Mesendoderm (in vitro differentiated cells): ENCODE data around the gene PLP1.

Source experiments
- DNase-seq: peaks from one replicate; pipeline ENCODE4 v3.0.0; 2013
- H2AK5ac ChIP-seq: 2 replicates; pipeline ENCODE4 v1.6.1; 2013; ENCODE audit warnings: low read length, inconsistent platforms
- H2BK120ac ChIP-seq: 2 replicates; pipeline ENCODE4 v1.6.1; 2013; ENCODE audit warnings: low read depth, mild to moderate bottlenecking, low read length, moderate library complexity, mixed read lengths
- H2BK15ac ChIP-seq: replicated peaks from 2 replicates; pipeline ENCODE4 v1.6.1; 2013; ENCODE audit warnings: low read depth, mild to moderate bottlenecking, moderate library complexity
- H2BK5ac ChIP-seq: 2 replicates; pipeline ENCODE4 v1.6.1; 2013; ENCODE audit warnings: low read length, inconsistent platforms
- H3K18ac ChIP-seq: 2 replicates; pipeline ENCODE4 v1.6.1; 2013; ENCODE audit warnings: mild to moderate bottlenecking, low read length, mixed read lengths
- H3K23ac ChIP-seq: one replicate; pipeline ENCODE4 v1.6.1; 2013; ENCODE audit warnings: low read length
- H3K27ac ChIP-seq: 2 replicates; pipeline ENCODE4 v1.5.1; 2013; ENCODE audit warnings: low read depth, mild to moderate bottlenecking, inconsistent platforms, low read length, moderate library complexity
- H3K27me3 ChIP-seq: 2 replicates; pipeline ENCODE4 v1.6.1; 2013; ENCODE audit warnings: low read length, control low read depth, mild to moderate bottlenecking, inconsistent platforms; ENCODE audit not compliant: insufficient read depth, poor library complexity
- H3K36me3 ChIP-seq: 2 replicates; pipeline ENCODE4 v1.6.1; 2013; ENCODE audit warnings: low read length, inconsistent platforms; ENCODE audit not compliant: control insufficient read depth, insufficient read depth
- H3K4ac ChIP-seq: one replicate; pipeline ENCODE4 v1.6.1; 2013; ENCODE audit warnings: low read depth, mild to moderate bottlenecking, low read length, moderate library complexity
- H3K4me1 ChIP-seq: 2 replicates; pipeline ENCODE4 v1.6.1; 2013; ENCODE audit warnings: low read depth, low read length, inconsistent platforms; ENCODE audit not compliant: control insufficient read depth
- H3K4me2 ChIP-seq: 2 replicates; pipeline ENCODE4 v1.6.1; 2013; ENCODE audit warnings: low read length
- H3K4me3 ChIP-seq: 2 replicates; pipeline ENCODE4 v1.5.1; 2013; ENCODE audit warnings: mild to moderate bottlenecking, low read length
- H3K56ac ChIP-seq: one replicate; pipeline ENCODE4 v1.6.1; 2013; ENCODE audit warnings: low read length
- H3K79me1 ChIP-seq: 2 replicates; pipeline ENCODE4 v1.6.1; 2013; ENCODE audit warnings: low read length, inconsistent platforms
- H3K79me2 ChIP-seq: 2 replicates; pipeline ENCODE4 v1.6.1; 2013; ENCODE audit warnings: mild to moderate bottlenecking, low read length; ENCODE audit not compliant: control insufficient read depth, insufficient read depth
- H3K9ac ChIP-seq: 2 replicates; pipeline ENCODE4 v1.6.1; 2013; ENCODE audit warnings: low read length, inconsistent platforms
- H4K5ac ChIP-seq: one replicate; pipeline ENCODE4 v1.6.1; 2013; ENCODE audit warnings: low read length
- H4K8ac ChIP-seq: one replicate; pipeline ENCODE4 v1.6.1; 2013; ENCODE audit warnings: low read depth, mild to moderate bottlenecking, control low read depth, low read length, moderate library complexity
- WGBS: extraction: QIAGEN DNeasy Blood & Tissue Kit; methylation state at CpG from one replicate; pipeline ENCODE4 v1.1.7; 2013; ENCODE audit warnings: low lambda C conversion rate, missing lambda C conversion rate; ENCODE audit not compliant: insufficient coverage; ENCODE audit errors: extremely low coverage; 5-methylcytosine and 5-hydroxymethylcytosine counted together

The PLP1 gene

DNA sequence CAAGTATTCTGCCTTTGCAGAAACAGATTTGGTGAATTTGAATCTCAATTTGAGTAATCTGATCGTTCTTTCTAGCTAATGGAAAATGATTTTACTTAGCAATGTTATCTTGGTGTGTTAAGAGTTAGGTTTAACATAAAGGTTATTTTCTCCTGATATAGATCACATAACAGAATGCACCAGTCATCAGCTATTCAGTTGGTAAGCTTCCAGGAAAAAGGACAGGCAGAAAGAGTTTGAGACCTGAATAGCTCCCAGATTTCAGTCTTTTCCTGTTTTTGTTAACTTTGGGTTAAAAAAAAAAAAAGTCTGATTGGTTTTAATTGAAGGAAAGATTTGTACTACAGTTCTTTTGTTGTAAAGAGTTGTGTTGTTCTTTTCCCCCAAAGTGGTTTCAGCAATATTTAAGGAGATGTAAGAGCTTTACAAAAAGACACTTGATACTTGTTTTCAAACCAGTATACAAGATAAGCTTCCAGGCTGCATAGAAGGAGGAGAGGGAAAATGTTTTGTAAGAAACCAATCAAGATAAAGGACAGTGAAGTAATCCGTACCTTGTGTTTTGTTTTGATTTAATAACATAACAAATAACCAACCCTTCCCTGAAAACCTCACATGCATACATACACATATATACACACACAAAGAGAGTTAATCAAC, 15.3 kb downstream of the PLP1 start:
- H2BK5ac ChIP-seq: no peak overlapping the region
- H3K79me1 ChIP-seq: no peaks in the 10 kb centered on the region
- no peak overlapping the region for H2AK5ac ChIP-seq
- H3K23ac ChIP-seq: no peak overlapping the region
- no peak overlapping the region for H4K8ac ChIP-seq
- no peak overlapping the region for H3K4ac ChIP-seq
- no CpG with 5 or more reads among the region's 2 CpGs for WGBS
- no peak overlapping the region for H3K27ac ChIP-seq
- no peak overlapping the region for H3K4me2 ChIP-seq
- H3K9ac ChIP-seq: no peak overlapping the region
- no peaks in the 10 kb centered on the region for H3K79me2 ChIP-seq
- no peak overlapping the region for H4K5ac ChIP-seq
- no peak overlapping the region for H3K4me3 ChIP-seq
- no peaks in the 10 kb centered on the region for H3K27me3 ChIP-seq
- no peaks in the 10 kb centered on the region for H3K36me3 ChIP-seq
- no peaks in the 10 kb centered on the region for H3K4me1 ChIP-seq
- no peak overlapping the region for H2BK120ac ChIP-seq
- no peak overlapping the region for H3K18ac ChIP-seq
- no peak overlapping the region for H3K56ac ChIP-seq
- no peak overlapping the region for H2BK15ac ChIP-seq
- DNase-seq: no peak

DNA sequence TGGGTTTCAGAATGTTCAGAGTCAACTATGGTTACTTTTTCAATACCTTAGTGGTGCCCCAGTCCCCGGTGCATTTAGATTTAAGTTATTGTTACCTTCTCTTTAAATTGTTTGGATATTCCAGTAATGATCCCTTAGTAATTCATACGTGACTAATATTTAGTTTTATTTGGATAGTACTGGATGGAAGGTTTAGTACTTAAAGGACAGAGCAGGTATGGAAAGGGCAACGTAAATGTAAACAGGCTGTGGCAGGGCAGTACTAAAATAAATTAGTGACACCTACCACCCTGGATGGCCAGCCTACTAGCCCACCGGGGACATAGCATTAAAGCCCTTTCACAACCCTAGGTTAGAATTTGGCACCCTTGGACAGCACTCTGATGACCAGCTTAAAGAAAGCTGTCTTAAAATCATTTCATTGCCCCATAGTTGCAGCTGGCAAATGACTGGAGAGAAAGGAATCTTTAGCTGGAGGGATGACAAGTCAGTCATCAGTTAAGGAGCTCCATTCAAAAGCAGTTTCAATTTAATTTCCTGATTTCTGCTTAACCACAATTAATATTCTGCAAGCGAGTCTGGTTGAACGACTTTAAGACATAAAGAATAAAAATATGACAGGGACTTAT, 16.4 kb downstream of the PLP1 start:
- H2BK15ac ChIP-seq: no peak overlapping the region
- no peak overlapping the region for H4K5ac ChIP-seq
- no peak overlapping the region for H4K8ac ChIP-seq
- no peaks in the 10 kb centered on the region for H3K79me1 ChIP-seq
- no peak overlapping the region for H2AK5ac ChIP-seq
- no peak overlapping the region for H3K56ac ChIP-seq
- no peak overlapping the region for H2BK120ac ChIP-seq
- H3K27ac ChIP-seq: no peak overlapping the region
- no peaks in the 10 kb centered on the region for H3K79me2 ChIP-seq
- no peaks in the 10 kb centered on the region for H3K4me1 ChIP-seq
- H2BK5ac ChIP-seq: no peak overlapping the region
- H3K18ac ChIP-seq: no peak overlapping the region
- no peak overlapping the region for H3K4me2 ChIP-seq
- H3K27me3 ChIP-seq: no peaks in the 10 kb centered on the region
- WGBS: no CpG with 5 or more reads among the region's 6 CpGs
- no peak for DNase-seq
- no peak overlapping the region for H3K23ac ChIP-seq
- no peak overlapping the region for H3K9ac ChIP-seq
- H3K4me3 ChIP-seq: no peak overlapping the region
- no peak overlapping the region for H3K4ac ChIP-seq
- H3K36me3 ChIP-seq: no peaks in the 10 kb centered on the region

DNA sequence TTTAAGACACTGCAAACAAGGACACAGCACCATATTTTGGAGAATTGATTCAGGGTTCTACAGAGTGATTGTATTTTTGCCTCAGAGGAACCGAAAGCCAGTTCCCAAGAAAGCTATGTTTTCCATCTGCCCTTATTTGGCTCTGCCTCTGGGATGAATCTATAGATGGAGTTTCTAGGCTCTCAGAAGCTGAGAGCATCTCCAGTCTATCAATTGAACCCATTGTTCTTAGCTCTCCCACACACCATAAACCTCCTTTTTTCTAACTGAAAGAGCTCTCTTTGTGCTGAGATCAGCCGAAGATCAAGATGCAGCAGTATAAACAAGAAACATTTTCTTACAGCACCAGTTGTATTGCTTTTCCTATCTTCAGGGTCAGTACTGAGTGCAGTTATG, 16.9 kb downstream of the PLP1 start:
- Histone ChIP-seq H3K27me3 (no peaks in the 10 kb centered on the region), H2BK15ac (no peak overlapping the region)

GRCh38 chrX:103794119-103794518, 17.5 kb downstream of the PLP1 start:
- Histone ChIP-seq H3K18ac (no peak overlapping the region), H2BK5ac (no peak overlapping the region), H3K4me3 (no peak overlapping the region), H4K8ac (no peak overlapping the region), H3K27me3 (no peaks in the 10 kb centered on the region), H3K79me2 (no peaks in the 10 kb centered on the region), H3K4me2 (no peak overlapping the region), H3K9ac (no peak overlapping the region), H2BK120ac (no peak overlapping the region), H2AK5ac (no peak overlapping the region), H3K4me1 (no peaks in the 10 kb centered on the region), H3K27ac (no peak overlapping the region), H3K36me3 (no peaks in the 10 kb centered on the region), H4K5ac (no peak overlapping the region), H3K4ac (no peak overlapping the region), H3K56ac (no peak overlapping the region), H2BK15ac (no peak overlapping the region), H3K23ac (no peak overlapping the region), H3K79me1 (no peaks in the 10 kb centered on the region)
- no peak for DNase-seq
- no CpG with 5 or more reads among the region's 4 CpGs for WGBS

More for the DNA sequence above, 16.9 kb downstream of the PLP1 start:
- Histone ChIP-seq H3K18ac (no peak overlapping the region), H2AK5ac (no peak overlapping the region), H3K4ac (no peak overlapping the region), H2BK120ac (no peak overlapping the region), H3K79me2 (no peaks in the 10 kb centered on the region), H4K8ac (no peak overlapping the region), H3K23ac (no peak overlapping the region), H3K27ac (no peak overlapping the region), H3K36me3 (no peaks in the 10 kb centered on the region), H3K56ac (no peak overlapping the region), H3K79me1 (no peaks in the 10 kb centered on the region), H3K4me1 (no peaks in the 10 kb centered on the region), H4K5ac (no peak overlapping the region), H3K4me2 (no peak overlapping the region), H3K4me3 (no peak overlapping the region), H3K9ac (no peak overlapping the region), H2BK5ac (no peak overlapping the region)
- no CpG with 5 or more reads among the region's 2 CpGs for WGBS
- DNase-seq: no peak

- Histone ChIP-seq H3K4ac (no peak overlapping the region), H3K79me1 (no peaks in the 10 kb centered on the region), H3K56ac (no peak overlapping the region), H3K23ac (no peak overlapping the region), H3K79me2 (no peaks in the 10 kb centered on the region), H2BK5ac (no peak overlapping the region), H4K5ac (no peak overlapping the region), H2BK120ac (no peak overlapping the region), H3K4me1 (no peaks in the 10 kb centered on the region), H3K9ac (no peak overlapping the region), H3K27me3 (no peaks in the 10 kb centered on the region), H2BK15ac (no peak overlapping the region), H3K27ac (no peak overlapping the region), H3K18ac (no peak overlapping the region), H4K8ac (no peak overlapping the region), H3K36me3 (no peaks in the 10 kb centered on the region), H3K4me2 (no peak overlapping the region), H2AK5ac (no peak overlapping the region), H3K4me3 (no peak overlapping the region)
- WGBS: no CpG with 5 or more reads among the region's 2 CpGs
- no peak for DNase-seq
Observed at GRCh38 chrX:103797691-103798090, 21.1 kb downstream of the PLP1 start.

DNA sequence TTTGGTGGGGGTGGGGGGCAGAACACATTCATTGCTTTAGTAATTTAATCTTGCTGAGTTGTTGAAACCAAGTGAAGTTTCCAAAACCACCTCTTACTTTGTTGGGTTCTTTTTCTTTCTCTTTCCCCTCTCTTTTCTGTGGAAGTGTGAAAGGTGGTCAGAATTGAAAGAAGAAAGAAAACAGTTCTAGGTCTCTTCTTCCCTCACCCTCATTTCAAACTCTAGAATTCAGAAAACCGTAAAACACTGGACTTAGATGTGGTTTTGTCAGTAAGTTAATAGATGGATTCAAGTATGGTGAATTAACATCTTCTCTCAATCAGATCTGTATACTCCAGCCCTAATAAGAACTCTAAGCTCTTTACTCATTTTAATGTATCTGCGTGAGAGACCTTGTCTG, 23.7 kb downstream of the PLP1 start:
- Histone ChIP-seq H3K23ac (no peak overlapping the region), H2BK120ac (no peak overlapping the region), H3K4me2 (no peak overlapping the region), H3K4me1 (no peaks in the 10 kb centered on the region), H3K27ac (no peak overlapping the region), H3K56ac (no peak overlapping the region), H4K8ac (no peak overlapping the region), H2BK5ac (no peak overlapping the region), H3K4ac (no peak overlapping the region), H4K5ac (no peak overlapping the region), H3K4me3 (no peak overlapping the region), H2BK15ac (no peak overlapping the region), H2AK5ac (no peak overlapping the region), H3K18ac (no peak overlapping the region), H3K36me3 (no peaks in the 10 kb centered on the region), H3K79me2 (no peaks in the 10 kb centered on the region), H3K79me1 (no peaks in the 10 kb centered on the region), H3K27me3 (no peaks in the 10 kb centered on the region), H3K9ac (no peak overlapping the region)
- no peak for DNase-seq
- WGBS: no CpG with 5 or more reads among the region's 2 CpGs
